ENCODE measurements around the gene ANKZF1. TPM values are rescaled to one million over a fixed set of nuclear protein-coding genes. Genes with fewer than 3 reads are reported as not detected.

ANKZF1 gene, protein sequence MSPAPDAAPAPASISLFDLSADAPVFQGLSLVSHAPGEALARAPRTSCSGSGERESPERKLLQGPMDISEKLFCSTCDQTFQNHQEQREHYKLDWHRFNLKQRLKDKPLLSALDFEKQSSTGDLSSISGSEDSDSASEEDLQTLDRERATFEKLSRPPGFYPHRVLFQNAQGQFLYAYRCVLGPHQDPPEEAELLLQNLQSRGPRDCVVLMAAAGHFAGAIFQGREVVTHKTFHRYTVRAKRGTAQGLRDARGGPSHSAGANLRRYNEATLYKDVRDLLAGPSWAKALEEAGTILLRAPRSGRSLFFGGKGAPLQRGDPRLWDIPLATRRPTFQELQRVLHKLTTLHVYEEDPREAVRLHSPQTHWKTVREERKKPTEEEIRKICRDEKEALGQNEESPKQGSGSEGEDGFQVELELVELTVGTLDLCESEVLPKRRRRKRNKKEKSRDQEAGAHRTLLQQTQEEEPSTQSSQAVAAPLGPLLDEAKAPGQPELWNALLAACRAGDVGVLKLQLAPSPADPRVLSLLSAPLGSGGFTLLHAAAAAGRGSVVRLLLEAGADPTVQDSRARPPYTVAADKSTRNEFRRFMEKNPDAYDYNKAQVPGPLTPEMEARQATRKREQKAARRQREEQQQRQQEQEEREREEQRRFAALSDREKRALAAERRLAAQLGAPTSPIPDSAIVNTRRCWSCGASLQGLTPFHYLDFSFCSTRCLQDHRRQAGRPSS
- 10 to 100 TPM; 45.9 to 97.6 (median 52.5) TPM for total RNA-seq

DNA sequence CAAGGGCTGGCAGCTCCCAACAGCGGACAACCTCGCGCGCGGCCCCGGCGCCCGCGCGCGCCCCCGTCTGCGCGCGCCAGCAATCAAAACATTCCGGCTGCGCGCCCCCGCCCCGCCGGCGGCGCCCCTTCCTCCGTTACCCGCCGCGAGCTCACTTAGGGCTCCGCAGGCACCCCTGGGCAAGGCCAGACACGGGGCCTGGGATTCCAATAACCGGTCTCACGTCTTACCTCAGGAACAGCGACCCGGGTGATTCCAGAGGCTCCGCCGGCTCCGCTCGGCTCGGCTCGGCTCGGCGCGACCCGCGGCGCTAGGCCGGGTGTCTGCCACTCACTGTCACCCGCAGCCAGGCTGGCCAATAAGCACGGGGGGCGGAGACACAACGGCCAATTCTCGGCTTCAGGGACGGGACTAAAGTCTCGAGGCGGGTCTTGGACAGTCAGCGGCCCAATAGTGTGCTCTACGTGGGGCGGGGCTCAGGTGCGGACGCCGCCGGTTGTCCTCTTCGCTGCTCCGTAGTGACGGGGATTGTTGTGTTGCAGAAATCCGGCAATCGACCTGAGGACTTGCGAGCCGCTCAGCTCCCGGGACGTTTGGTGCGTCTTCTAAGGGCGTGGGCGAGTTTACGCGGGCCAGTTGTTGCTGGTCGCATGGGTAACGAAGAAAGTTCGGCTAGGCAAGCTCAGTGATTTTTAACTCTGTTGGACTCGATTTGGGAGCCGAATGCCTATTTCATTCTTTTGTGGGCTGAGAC is at the start of gene ANKZF1, which contains the start of gene ATG9A:
ANKZF1 (plus strand) TSS at position 502 of the 754 bp plus-strand sequence. CDS start 452 bp downstream, outside the sequence.
ATG9A (minus strand) TSS at position 332 of the 754 bp plus-strand sequence. CDS start 1,612 bp downstream, outside the sequence.
- intact Hi-C loops (cut with DNase I; ENCODE audit: low total_unique reads), result loop anchor here (10.0 kb wide), 1 partner anchor 925 kb away; no protein-coding TSS in a partner anchor
- peak; percentile 99 to 100 for DNase-seq (ENCODE audit: low spot score in 2 of 2)
- H3K4me3 ChIP-seq (ENCODE audit: low read depth, poor library complexity, severe bottlenecking), result peak within 1 kb of the TSS; percentile 46
- TF ChIP-seq POLR2A (IDR thresholded peaks at IDR 0.05), result no peak
- TF ChIP-seq, protein P1, sequence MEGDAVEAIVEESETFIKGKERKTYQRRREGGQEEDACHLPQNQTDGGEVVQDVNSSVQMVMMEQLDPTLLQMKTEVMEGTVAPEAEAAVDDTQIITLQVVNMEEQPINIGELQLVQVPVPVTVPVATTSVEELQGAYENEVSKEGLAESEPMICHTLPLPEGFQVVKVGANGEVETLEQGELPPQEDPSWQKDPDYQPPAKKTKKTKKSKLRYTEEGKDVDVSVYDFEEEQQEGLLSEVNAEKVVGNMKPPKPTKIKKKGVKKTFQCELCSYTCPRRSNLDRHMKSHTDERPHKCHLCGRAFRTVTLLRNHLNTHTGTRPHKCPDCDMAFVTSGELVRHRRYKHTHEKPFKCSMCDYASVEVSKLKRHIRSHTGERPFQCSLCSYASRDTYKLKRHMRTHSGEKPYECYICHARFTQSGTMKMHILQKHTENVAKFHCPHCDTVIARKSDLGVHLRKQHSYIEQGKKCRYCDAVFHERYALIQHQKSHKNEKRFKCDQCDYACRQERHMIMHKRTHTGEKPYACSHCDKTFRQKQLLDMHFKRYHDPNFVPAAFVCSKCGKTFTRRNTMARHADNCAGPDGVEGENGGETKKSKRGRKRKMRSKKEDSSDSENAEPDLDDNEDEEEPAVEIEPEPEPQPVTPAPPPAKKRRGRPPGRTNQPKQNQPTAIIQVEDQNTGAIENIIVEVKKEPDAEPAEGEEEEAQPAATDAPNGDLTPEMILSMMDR (IDR thresholded peaks at IDR 0.05), result peak in 1 of 3 donors; percentile 43
- WGBS, 2 donors, result 0 to 1% methylated on average over 43 to 69 of the region's 80 CpGs

DNA sequence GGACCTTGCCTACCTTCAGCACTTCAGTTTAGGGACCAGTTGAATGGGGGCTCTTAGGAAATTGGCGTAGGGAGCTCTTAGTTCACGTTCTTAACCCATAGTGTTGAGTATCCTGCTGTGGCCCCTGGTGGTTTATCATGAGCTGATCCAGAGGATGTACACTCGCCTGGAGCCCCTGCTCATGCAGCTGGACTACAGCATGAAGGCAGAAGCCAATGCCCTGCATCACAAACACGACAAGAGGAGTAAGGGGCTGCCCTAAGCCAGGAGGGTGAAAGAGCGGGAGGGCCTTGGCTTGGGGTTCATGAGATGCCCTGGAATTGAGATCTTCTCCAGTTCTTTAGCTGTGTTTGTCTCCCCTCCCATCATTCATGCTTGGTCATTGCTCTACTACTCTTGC is 48.6 kb upstream of the ANKZF1 start:
- WGBS, 2 donors, result 86 to 91% methylated on average over 5 of the region's 5 CpGs
- intact Hi-C loops (cut with DNase I; ENCODE audit: low total_unique reads), result no loop called here
- H3K4me3 ChIP-seq (ENCODE audit: low read depth, poor library complexity, severe bottlenecking), result no peak overlapping the region
- DNase-seq (ENCODE audit: low spot score in 2 of 2), result peak in 1 of 2 donors; percentile 54
- TF ChIP-seq, protein P1 (IDR thresholded peaks at IDR 0.05), result no peak
- TF ChIP-seq POLR2A (IDR thresholded peaks at IDR 0.05), result no peak

DNA sequence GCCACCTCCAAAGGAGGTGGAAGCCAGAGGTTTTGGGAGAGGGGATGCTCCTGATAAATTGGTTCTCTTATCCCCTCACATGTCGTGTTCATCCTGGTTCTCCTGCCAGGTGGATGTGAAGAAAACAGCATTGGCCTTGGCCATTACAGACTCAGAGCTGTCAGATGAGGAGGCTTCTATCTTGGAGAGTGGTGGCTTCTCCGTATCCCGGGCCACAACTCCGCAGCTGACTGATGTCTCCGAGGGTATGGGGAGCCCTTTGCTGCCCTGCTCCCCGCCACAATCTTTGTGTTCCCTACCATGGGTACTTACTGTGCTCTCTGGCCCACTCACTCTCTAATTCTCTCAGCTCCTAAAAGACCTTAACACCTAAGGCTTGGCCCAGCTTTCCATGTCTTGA is 48.1 kb upstream of the ANKZF1 start:
- no peak for TF ChIP-seq POLR2A (IDR thresholded peaks at IDR 0.05)
- TF ChIP-seq, protein P1 (IDR thresholded peaks at IDR 0.05), result no peak
- H3K4me3 ChIP-seq (ENCODE audit: low read depth, poor library complexity, severe bottlenecking), result no peak overlapping the region
- DNase-seq (ENCODE audit: low spot score in 2 of 2), result peak in 1 of 2 donors; percentile 58
- WGBS, 2 donors, result 93 to 96% methylated on average over 6 of the region's 6 CpGs
- intact Hi-C loops (cut with DNase I; ENCODE audit: low total_unique reads), result no loop called here

DNA sequence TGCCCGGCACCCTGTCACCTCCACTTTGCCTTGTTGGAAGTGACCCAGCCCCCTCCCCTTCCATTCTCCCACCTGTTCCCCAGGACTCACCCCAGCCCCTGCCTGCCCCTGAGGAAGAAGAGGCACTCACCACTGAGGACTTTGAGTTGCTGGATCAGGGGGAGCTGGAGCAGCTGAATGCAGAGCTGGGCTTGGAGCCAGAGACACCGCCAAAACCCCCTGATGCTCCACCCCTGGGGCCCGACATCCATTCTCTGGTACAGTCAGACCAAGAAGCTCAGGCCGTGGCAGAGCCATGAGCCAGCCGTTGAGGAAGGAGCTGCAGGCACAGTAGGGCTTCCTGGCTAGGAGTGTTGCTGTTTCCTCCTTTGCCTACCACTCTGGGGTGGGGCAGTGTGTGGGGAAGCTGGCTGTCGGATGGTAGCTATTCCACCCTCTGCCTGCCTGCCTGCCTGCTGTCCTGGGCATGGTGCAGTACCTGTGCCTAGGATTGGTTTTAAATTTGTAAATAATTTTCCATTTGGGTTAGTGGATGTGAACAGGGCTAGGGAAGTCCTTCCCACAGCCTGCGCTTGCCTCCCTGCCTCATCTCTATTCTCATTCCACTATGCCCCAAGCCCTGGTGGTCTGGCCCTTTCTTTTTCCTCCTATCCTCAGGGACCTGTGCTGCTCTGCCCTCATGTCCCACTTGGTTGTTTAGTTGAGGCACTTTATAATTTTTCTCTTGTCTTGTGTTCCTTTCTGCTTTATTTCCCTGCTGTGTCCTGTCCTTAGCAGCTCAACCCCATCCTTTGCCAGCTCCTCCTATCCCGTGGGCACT is 47.1 kb upstream of the ANKZF1 start:
- no peak overlapping the region for H3K4me3 ChIP-seq (ENCODE audit: low read depth, poor library complexity, severe bottlenecking)
- DNase-seq (ENCODE audit: low spot score in 2 of 2), result peak in 1 of 2 donors; percentile 78
- 55 to 56% methylated on average over 7 to 8 of the region's 8 CpGs for WGBS, 2 donors
- no peak for TF ChIP-seq POLR2A (IDR thresholded peaks at IDR 0.05)
- TF ChIP-seq, protein P1 (IDR thresholded peaks at IDR 0.05), result no peak
- intact Hi-C loops (cut with DNase I; ENCODE audit: low total_unique reads), result no loop called here
